T-helper 17 cell (primary cell): ENCODE results near the gene TXN2. TPM values are rescaled to one million over a fixed set of nuclear protein-coding genes. Genes with fewer than 3 reads are reported as not detected.
"Not testable (repeated sequence)": the region's sequence is repeated elsewhere in the genome, so short reads cannot be mapped to it uniquely, and the experiment has no call there.

Experiments
- ATAC-seq: fragments of 150-1000 bp; cut with Tn5 transposase; 2 replicates; pipeline ENCODE4 v1.10.0; 2021; ENCODE audit warnings: mild to moderate bottlenecking, moderate library complexity
- DNase-seq, 3 donors: peaks; one replicate each; pipeline versions ENCODE4 v3.0.0 to v3.0.0-alpha.2; 2020 to 2021
- H3K9me3 ChIP-seq: one replicate; pipeline ENCODE4 v1.7.0; 2013; ENCODE audit warnings: low read length, mild to moderate bottlenecking; ENCODE audit not compliant: control insufficient read depth, poor library complexity, severe bottlenecking
- H3K27ac Mint-ChIP-seq: one replicate; pipeline ENCODE4 v1.8.0; 2022; ENCODE audit warnings: mild to moderate bottlenecking, moderate library complexity, mixed read lengths
- H3K27me3 Mint-ChIP-seq: one replicate; pipeline ENCODE4 v1.8.0; 2022; ENCODE audit warnings: mixed read lengths
- H3K36me3 Mint-ChIP-seq: one replicate; pipeline ENCODE4 v1.8.0; 2022; ENCODE audit warnings: low read depth, mixed read lengths
- H3K4me1 Mint-ChIP-seq: one replicate; pipeline ENCODE4 v1.8.0; 2022; ENCODE audit warnings: mild to moderate bottlenecking, mixed read lengths
- H3K4me3 Mint-ChIP-seq: one replicate; pipeline ENCODE4 v1.8.0; 2022; ENCODE audit warnings: mild to moderate bottlenecking, moderate library complexity, mixed read lengths
- total RNA-seq, 4 donors: library from RNA in 2 of 4; stranded (reverse) in 2 of 4; gene quantifications; one replicate each; pipeline ENCODE4 v1.2.3 and lab custom pipeline; 2022 to 2026

Gene TXN2
- total RNA-seq, 2 donors from 2014 or later: 27.0 to 32.3 TPM

DNA sequence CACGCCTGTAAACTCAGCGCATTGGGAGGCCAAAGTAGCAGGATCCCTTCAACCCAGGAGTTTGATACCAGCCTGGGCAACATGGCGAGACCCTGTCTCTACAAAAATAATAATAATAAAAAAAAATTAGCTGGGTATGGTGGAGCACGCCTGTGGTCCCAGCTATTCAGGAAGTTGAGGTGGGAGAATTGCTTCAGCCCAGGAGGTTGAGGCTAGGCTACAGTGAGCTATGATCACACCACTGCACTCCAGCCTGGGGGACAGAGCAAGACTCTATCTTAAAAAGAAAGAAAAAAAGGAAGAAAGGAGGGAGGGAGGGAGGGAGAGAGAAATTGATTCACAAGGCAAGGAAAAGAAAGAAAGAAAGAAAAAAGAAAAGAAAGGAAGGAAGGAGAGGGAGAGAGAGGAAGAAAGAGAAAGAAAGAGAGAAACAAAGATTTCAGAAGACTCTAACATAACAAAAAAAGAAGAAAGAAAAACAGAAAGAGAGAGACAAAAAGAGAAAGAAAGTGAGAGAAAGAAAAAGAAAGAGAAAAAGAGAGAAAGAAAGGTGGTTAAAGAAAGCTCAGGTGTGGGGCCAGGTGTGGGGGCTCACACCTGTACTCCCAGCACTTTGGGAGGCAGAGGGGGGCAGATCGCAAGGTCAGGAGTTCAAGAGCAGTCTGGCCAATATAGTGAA is 56.4 kb downstream of the TXN2 start:
- Mint-ChIP-seq H3K27ac (peak overlapping the region; percentile 16), H3K27me3 (no peaks in the 10 kb centered on the region), H3K36me3 (no peaks in the 10 kb centered on the region), H3K4me1 (peaks cover 20% of the 10 kb centered on the region), H3K4me3 (no peak overlapping the region)
- no peaks in the 10 kb centered on the region for H3K9me3 ChIP-seq
- no peak for ATAC-seq
- no peak for DNase-seq

DNA sequence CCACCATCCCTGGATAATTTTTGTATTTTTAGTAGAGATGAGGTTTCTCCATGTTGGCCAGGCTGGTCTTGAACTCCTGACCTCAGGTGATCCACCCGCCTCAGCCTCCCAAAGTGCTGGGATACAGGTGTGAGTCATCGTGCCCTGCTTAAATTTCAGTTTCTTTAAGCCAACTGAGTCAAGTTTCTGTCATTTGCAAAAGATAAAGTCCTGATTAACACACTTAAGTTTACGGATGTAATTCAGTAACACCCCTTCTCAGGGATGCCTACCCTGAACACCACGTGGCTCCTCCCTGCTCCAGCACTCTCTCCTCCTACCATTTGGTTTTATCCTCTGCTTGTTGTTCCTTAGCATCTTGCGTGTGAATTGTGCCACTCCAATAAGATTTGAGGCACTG is 57.0 kb downstream of the TXN2 start:
- H3K27ac Mint-ChIP-seq, H3K27me3 Mint-ChIP-seq, H3K4me3 Mint-ChIP-seq, DNase-seq, H3K9me3 ChIP-seq, ATAC-seq, H3K36me3 Mint-ChIP-seq: not testable (repeated sequence)
- peaks cover 23% of the 10 kb centered on the region for H3K4me1 Mint-ChIP-seq

DNA sequence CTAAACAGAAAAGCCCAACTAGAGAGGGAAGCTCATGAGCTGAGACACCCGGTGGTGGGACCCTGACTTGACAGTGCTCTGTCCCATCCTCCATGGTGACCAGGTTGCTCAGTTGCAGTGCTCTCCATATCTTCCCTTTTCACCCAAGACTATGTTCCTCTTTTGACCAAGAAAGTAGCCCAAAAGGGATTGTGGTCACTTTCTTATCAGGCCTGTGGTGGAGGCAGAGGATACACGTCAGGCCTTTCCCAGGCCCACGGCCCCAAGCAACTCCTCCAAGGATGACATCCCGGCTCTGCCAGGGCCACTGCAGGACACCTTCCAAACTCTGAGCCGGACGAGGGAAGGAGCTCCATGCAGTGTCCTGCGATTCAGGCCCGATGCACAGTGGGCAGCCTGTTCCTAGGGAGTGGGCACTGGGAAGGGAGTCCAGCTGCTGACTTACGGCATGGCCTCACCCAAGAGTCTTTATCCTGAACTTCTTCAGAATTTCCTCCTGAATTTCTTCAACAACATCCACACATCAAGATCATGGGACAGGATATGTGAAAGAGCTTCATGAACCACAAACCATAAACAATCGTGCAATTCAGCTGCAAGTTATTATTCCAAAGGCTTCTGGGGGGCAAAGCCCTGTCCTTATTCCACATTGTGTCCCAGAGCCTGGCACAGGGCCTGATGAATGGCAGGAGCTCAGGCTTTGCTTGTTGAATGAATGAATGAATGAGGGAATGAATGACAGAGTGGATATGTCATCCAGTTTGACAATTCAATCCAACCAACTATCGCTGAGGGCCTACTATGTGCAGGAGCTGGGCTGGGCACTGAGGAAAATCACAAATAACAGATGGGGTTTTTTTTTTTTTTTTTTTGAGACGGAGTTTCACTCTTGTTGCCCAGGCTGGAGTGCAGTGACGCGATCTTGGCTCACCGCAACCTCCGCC is 57.7 kb downstream of the TXN2 start:
- DNase-seq (no peak), ATAC-seq (no peak)
- Mint-ChIP-seq H3K4me3 (peak overlapping the region; percentile 2), H3K27ac (no peak overlapping the region), H3K4me1 (peaks cover 27% of the 10 kb centered on the region), H3K27me3 (no peaks in the 10 kb centered on the region), H3K36me3 (no peaks in the 10 kb centered on the region)
- H3K9me3 ChIP-seq: no peaks in the 10 kb centered on the region

DNA sequence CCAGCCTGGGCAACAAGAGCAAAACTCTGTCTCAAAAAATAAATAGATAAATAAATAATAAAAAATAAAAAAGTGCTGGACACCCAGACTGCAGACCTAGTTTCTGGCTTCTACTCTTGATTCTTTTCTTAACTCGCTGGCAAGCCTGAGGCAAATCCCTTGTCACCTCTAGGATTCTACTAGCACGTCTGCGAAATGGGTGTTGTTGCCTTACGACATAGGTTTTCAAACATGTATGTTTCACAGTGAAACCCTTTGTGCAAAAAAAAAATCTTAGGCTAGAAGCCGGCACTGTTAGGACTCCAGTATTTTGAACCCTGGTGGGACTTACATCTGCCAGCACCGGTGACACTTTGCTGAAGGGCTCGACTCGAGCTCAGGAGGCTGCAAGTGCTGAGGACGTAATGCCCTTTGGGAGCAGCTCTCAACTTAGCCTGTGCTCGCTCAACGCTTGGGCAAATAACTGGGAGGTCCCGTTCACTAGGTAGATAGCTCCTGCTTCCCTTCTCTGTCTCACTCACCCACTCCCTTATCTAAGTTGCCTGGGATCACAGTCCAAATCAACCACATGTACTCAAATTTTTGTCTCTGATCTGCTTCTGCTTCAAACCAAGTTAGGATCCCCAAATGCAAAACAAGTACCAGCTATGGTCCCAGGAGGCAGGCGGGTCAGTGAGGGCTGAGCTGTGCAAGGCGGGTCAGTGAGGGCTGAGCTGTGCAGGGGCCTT is 59.0 kb downstream of the TXN2 start:
- no peaks in the 10 kb centered on the region for H3K36me3 Mint-ChIP-seq
- peaks cover 23% of the 10 kb centered on the region for H3K4me1 Mint-ChIP-seq
- no peaks in the 10 kb centered on the region for H3K27me3 Mint-ChIP-seq
- ATAC-seq: no peak
- no peak overlapping the region for H3K4me3 Mint-ChIP-seq
- H3K27ac Mint-ChIP-seq: no peak overlapping the region
- H3K9me3 ChIP-seq: no peaks in the 10 kb centered on the region
- DNase-seq: no peak

DNA sequence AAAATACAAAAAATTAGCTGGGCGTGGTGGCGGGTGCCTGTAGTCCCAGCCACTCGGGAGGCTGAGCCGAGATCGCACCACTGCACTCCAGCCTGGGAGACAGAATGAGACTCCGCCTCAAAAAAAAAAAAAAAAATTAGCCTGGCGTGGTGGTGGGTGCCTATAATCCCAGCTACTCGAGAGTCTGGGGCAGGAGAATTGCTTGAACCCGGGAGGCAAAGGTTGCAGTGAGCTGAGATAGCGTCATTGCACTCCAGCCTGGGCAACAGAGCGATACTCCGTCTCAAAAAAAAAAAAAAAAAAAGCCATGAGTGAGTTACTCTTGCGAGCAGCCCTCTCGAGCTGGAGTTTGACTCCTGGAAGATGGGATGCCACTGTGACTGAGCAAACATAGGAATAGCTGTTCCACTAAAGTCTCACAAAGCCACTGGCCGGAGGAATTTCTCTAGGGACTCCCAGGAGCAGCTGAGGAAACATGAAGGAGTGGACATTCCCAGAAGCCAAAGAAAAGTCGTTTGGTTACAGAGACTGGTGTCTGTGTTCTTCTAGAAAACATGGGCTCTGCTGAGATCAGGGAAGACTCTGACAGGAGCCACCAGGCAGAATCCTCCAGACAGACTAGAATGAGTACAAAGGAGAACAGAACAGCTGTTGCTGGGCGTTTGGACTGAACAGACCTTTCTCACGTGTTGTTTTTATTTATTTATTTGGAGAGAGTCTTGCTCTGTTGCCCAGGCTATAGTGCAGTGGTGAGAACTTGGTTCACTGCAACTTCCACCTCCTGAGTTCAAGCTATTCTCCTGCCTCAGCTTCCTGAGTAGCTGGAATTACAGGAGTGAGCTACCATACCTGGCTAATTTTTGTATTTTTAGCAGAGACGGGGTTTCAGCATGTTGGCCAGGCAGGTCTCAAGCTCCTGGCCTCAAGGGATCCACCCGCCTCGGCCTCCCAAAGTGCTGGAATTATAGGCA is 61.2 kb downstream of the TXN2 start:
- peak overlapping the region; percentile 79 for H3K27ac Mint-ChIP-seq
- peak overlapping the region; percentile 66 for H3K4me3 Mint-ChIP-seq
- no peak for DNase-seq
- H3K9me3 ChIP-seq: no peaks in the 10 kb centered on the region
- no peaks in the 10 kb centered on the region for H3K36me3 Mint-ChIP-seq
- H3K4me1 Mint-ChIP-seq: peaks cover 16% of the 10 kb centered on the region
- no peaks in the 10 kb centered on the region for H3K27me3 Mint-ChIP-seq
- no peak for ATAC-seq

DNA sequence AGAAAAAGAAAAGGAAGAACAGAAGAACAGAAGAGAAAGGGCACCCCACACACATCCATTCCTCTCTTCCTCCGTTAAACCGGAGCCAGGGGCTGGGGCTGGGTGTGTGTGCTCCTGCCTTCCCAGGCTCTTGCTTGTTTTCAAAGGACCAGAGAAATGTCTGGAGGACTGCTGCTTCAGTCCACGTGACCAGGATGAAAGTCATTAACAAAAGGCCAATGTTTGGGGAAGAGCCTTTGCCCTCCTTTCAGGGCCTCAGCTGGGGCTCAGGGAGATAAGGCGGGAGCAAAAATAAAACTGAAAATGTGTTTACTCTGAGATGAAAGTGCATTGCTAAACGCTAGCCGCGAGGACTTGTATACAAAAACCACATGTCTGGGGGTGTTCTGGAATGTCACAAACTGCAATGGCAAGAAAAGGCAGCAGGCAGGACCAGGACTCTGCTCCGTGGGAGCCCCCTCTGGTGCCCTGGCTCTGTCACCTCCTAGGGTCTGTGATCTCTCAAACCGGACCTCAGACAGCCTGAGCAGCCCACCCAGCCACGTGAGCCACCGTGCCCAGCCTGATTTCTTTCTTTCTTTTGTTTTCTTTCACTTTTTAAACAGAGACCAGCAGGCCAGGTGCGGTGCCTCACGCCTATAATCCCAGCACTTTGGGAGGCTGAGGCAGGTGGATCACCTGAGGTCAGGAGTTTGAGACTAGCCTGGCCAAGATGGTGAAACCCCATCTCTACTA is 62.1 kb downstream of the TXN2 start:
- DNase-seq: no peak
- no peaks in the 10 kb centered on the region for H3K9me3 ChIP-seq
- Mint-ChIP-seq H3K36me3 (no peaks in the 10 kb centered on the region), H3K27ac (peak overlapping the region; percentile 79), H3K27me3 (no peaks in the 10 kb centered on the region), H3K4me1 (peaks cover 9% of the 10 kb centered on the region), H3K4me3 (peak overlapping the region; percentile 66)
- peak; percentile 27 for ATAC-seq

DNA sequence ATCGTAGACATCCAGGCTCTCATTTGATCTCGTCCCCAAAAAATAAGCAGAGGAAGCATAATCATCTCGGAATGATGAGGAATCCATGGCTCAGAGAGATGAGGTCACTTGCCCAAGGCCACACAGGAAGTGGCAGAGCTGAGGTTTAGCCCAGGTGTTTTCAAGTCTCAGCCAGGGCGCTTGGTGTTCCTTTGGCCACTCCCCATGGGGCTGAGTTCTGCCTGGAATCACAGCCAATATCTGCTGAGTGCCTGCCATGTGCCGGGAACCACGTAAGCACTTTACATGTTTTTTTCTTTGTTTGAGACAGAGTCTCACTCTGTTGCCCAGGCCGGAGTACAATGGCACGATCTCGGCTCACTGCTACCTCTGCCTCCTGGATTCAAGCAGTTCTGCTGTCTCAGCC is 64.2 kb downstream of the TXN2 start:
- Mint-ChIP-seq H3K36me3 (no peaks in the 10 kb centered on the region), H3K4me1 (peaks cover 11% of the 10 kb centered on the region), H3K27me3 (no peaks in the 10 kb centered on the region), H3K4me3 (no peak overlapping the region), H3K27ac (peak overlapping the region; percentile 39)
- no peak for DNase-seq
- H3K9me3 ChIP-seq: no peaks in the 10 kb centered on the region
- ATAC-seq: no peak

Other genes starting within 250 kb of the TXN2 start
- gene APOL2, start 242.1 kb downstream of the TXN2 start, total RNA-seq: 10 to 100 TPM; 36.9 to 42.9 TPM
- gene APOL1, start 228.5 kb downstream of the TXN2 start, total RNA-seq: 10 to 100 TPM; 12.5 to 15.0 TPM
- 1,000 to 10,000 TPM; 1,038 to 1,220 TPM for gene MYH9, start 93.7 kb downstream of the TXN2 start, total RNA-seq
- 1 to 10 TPM; 1.0 to 1.3 TPM for gene FOXRED2, start 25.4 kb upstream of the TXN2 start, total RNA-seq
- 100 to 1,000 TPM; 231 to 239 TPM for gene EIF3D, start 47.5 kb upstream of the TXN2 start, total RNA-seq
- gene CACNG2, start 222.1 kb upstream of the TXN2 start, total RNA-seq: not detected